Inflammatory macrophage treated with lipopolysaccharide for 4 hours (primary cell): ENCODE data around the gene PTN.
"Not testable (repeated sequence)": the region's sequence is repeated elsewhere in the genome, so short reads cannot be mapped to it uniquely, and the experiment has no call there.

Experiments
- DNase-seq: peaks from one replicate; pipeline ENCODE4 v3.0.0-alpha.2; 2020

PTN gene

GRCh38 chr7:137258552-137258951 is 85.0 kb downstream of the PTN start:
- no peak for DNase-seq

- DNase-seq: no peak
These were observed 88.8 kb downstream of the PTN start for GRCh38 chr7:137254766-137255165.

- no peak for DNase-seq
These were observed 97.6 kb downstream of the PTN start for GRCh38 chr7:137245890-137246289.

- no peak for DNase-seq
These were observed 98.3 kb downstream of the PTN start for GRCh38 chr7:137245186-137245585.

DNA sequence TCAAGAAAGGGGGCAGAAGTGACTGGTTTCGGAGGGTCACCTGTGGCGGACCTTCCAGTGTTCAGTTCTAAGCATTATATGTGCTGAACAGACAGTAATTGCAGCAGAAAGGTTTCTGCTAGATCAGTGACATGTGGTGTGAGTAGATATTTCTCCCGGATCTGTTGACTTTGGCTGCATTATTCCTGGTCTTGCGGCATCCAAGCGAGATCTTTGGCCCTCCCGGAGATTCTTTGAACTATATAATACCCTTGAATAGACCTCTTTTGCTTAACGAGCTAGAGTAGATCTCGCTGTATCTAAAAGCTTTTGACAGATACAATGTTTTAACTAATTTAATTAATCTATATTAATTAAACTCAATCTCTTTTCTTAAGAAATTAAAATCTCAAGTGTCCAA is 99.8 kb downstream of the PTN start:
- DNase-seq: no peak

GRCh38 chr7:137242616-137243015 is 100.9 kb downstream of the PTN start:
- DNase-seq: no peak

GRCh38 chr7:137241655-137242360 is 101.7 kb downstream of the PTN start:
- no peak for DNase-seq

GRCh38 chr7:137239186-137239585 is 104.3 kb downstream of the PTN start:
- DNase-seq: not testable (repeated sequence)

DNA sequence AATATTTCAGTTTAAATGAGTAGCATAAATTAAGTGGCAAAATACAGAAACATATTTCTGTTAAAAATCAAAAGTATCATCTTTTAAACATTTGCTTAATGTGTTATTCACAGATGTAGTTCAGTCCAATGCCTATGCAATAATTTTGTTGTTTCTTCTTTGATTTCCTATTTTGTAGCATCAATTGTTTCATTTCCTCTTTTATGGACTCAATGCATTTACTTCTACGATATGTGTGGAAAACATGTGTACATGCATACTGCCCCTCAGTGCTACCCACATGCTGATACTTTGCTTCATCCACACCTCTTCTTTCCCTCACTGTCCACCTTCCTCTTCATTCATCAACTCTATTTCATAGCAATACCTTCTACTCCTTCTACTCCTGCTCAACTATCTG is 108.1 kb downstream of the PTN start:
- DNase-seq: no peak

GRCh38 chr7:137231167-137231566 is 112.4 kb downstream of the PTN start:
- DNase-seq: no peak

- no peak for DNase-seq
These were observed 122.1 kb downstream of the PTN start for GRCh38 chr7:137221467-137221866.

DNA sequence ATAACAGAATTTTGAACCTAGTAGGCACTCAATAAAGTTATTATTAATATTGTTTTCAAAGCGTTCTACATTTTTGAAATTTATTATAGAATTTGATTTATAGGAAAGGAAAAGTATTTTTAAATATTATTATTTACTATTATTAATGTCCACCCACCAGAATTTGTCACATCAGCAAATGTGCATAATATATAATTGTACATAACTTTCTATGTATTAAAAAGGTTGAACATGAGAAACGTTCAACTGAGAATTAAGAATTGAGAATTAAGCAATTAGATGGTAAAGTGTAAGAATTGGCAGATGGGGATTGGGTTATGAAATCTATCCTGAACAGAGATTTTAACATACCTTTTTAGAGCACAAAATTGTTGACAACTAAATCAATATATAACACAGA is 129.8 kb downstream of the PTN start:
- no peak for DNase-seq

GRCh38 chr7:137209151-137209817 is 134.2 kb downstream of the PTN start:
- no peak for DNase-seq

DNA sequence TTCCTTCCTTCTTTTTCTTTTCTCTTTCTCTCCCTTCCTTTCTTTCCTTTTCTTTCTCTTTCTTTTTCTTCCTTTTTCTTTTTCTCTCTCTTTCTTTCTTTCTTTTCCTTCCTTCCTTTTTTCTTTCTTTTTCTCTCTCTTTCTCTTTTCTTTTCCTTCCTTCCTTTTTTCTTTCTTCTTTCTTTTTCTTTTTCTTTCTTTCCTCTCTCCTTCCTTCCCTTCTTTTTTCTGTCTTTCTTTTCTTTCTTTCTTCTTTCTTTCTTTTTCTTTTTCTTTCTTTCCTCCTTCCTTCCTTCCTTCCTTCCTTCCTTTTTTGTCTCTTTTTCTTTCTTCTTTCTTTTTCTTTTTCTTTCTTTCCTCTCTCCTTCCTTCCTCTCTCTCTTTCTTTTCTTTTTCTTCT is 136.8 kb downstream of the PTN start:
- DNase-seq: no peak

DNA sequence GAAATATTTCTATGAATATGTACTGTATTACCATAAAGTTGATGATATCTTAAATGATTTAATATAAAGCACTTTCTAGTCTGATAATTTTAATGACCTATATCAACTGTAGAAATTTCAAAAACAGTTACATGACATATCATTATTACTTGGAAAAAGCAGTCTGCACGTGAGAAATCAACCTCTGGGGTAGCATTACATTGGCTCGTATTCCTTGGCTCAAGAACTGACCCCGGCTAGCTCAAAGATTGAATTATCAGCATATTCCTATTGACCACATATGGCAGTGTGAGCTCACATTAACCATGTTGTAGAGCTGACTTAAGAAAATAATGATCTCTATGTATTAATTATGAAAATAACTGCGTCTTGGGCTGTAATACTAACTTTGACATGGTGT is 139.3 kb downstream of the PTN start:
- DNase-seq: no peak

GRCh38 chr7:137203351-137203750 is 140.2 kb downstream of the PTN start:
- DNase-seq: no peak

DNA sequence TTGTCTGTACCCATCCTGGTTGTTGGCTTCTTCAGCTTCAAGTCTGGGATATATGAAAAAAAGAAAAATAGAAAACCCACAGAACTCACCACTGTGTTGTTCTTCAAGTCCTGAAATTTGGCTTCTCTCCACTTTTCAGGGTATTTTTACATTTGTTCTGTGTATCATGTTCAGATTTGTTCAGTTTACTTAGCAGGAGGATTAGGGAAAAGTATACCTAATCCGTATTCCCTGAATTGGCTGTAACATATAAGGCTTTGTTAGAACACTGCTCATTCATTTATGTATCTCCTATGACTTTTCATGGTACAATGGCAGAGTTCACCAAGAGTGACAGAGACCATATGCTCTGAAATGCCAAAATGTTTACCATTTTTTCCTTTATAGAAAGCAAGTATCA is 146.9 kb downstream of the PTN start:
- no peak for DNase-seq

DNA sequence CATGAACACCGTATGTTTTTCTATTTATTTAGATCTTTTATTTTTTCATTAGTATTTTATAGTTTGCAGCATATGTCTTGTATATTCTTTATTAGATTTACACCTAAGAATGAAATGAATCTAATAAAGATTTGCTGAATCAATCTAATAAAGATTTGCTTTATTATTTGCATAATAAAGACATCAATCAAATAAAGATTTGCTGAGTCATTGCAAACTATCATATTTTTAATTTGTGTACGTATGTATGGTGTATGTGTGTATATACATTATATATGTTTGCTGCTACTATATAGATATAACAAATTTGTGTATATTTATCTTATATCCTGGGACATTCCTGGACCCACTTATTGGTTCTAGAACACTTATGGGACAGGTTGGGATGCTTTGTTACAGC is 147.5 kb downstream of the PTN start:
- no peak for DNase-seq

GRCh38 chr7:137181619-137182018 is 161.9 kb downstream of the PTN start:
- DNase-seq: not testable (repeated sequence)
